ENCODE data around the gene ST6GALNAC1. TPM values are rescaled to one million over a fixed set of nuclear protein-coding genes. Genes with fewer than 3 reads are reported as not detected.

ST6GALNAC1 gene
- total and polyA plus RNA-seq, 2 experiments from 2014 or later: 17.7 to 27.6 TPM

- no peaks in the 10 kb centered on the region for H3K27me3 ChIP-seq
- no peak overlapping the region for H3K4me2 ChIP-seq
- H3K27ac ChIP-seq: no peak overlapping the region
- DNase-seq (ENCODE audit: low spot score): no peak
- no peaks in the 10 kb centered on the region for H4K20me1 ChIP-seq (ENCODE audit: insufficient read depth, poor library complexity, severe bottlenecking)
- no peaks in the 10 kb centered on the region for H3K9me2 ChIP-seq (replicated peaks; ENCODE audit: insufficient read depth)
- no peaks in the 10 kb centered on the region for H3K79me2 ChIP-seq
- H3K36me3 ChIP-seq (replicated peaks; ENCODE audit: insufficient read depth, low read depth): no peaks in the 10 kb centered on the region
- H2AFZ ChIP-seq: no peak overlapping the region
- TF ChIP-seq EZH2 (IDR thresholded peaks at IDR 0.05; ENCODE audit: borderline replicate concordance) (no peak), EZH2phosphoT487 (IDR thresholded peaks at IDR 0.05; ENCODE audit: low read depth, severe bottlenecking, unreplicated experiment) (no peak)
- TF ChIP-seq, protein P1, sequence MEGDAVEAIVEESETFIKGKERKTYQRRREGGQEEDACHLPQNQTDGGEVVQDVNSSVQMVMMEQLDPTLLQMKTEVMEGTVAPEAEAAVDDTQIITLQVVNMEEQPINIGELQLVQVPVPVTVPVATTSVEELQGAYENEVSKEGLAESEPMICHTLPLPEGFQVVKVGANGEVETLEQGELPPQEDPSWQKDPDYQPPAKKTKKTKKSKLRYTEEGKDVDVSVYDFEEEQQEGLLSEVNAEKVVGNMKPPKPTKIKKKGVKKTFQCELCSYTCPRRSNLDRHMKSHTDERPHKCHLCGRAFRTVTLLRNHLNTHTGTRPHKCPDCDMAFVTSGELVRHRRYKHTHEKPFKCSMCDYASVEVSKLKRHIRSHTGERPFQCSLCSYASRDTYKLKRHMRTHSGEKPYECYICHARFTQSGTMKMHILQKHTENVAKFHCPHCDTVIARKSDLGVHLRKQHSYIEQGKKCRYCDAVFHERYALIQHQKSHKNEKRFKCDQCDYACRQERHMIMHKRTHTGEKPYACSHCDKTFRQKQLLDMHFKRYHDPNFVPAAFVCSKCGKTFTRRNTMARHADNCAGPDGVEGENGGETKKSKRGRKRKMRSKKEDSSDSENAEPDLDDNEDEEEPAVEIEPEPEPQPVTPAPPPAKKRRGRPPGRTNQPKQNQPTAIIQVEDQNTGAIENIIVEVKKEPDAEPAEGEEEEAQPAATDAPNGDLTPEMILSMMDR (IDR thresholded peaks at IDR 0.05; ENCODE audit: poor library complexity): no peak
- WGBS (ENCODE audit: low lambda C conversion rate, missing lambda C conversion rate): 78% methylated on average over 8 of the region's 8 CpGs
- H3K4me3 ChIP-seq: no peak overlapping the region
- H3K4me1 ChIP-seq (ENCODE audit: insufficient read depth): peaks cover 4% of the 10 kb centered on the region
- H3K9me3 ChIP-seq (ENCODE audit: low read depth): no peaks in the 10 kb centered on the region
These were observed 14.1 kb upstream of the ST6GALNAC1 start for GRCh38 chr17:76657505-76658241.

- H3K4me2 ChIP-seq: no peak overlapping the region
- WGBS (ENCODE audit: low lambda C conversion rate, missing lambda C conversion rate): 95% methylated on average over 1 of the region's 1 CpG
- no peaks in the 10 kb centered on the region for H3K79me2 ChIP-seq
- TF ChIP-seq EZH2phosphoT487 (IDR thresholded peaks at IDR 0.05; ENCODE audit: low read depth, severe bottlenecking, unreplicated experiment) (no peak), EZH2 (IDR thresholded peaks at IDR 0.05; ENCODE audit: borderline replicate concordance) (no peak)
- TF ChIP-seq, protein P1 (IDR thresholded peaks at IDR 0.05; ENCODE audit: poor library complexity): no peak
- no peak overlapping the region for H2AFZ ChIP-seq
- H3K27me3 ChIP-seq: no peaks in the 10 kb centered on the region
- no peaks in the 10 kb centered on the region for H3K9me3 ChIP-seq (ENCODE audit: low read depth)
- DNase-seq (ENCODE audit: low spot score): no peak
- H3K4me3 ChIP-seq: no peak overlapping the region
- H3K27ac ChIP-seq: no peak overlapping the region
- no peaks in the 10 kb centered on the region for H3K36me3 ChIP-seq (replicated peaks; ENCODE audit: insufficient read depth, low read depth)
- no peaks in the 10 kb centered on the region for H4K20me1 ChIP-seq (ENCODE audit: insufficient read depth, poor library complexity, severe bottlenecking)
- H3K9me2 ChIP-seq (replicated peaks; ENCODE audit: insufficient read depth): no peaks in the 10 kb centered on the region
- no peaks in the 10 kb centered on the region for H3K4me1 ChIP-seq (ENCODE audit: insufficient read depth)
These were observed 10.9 kb upstream of the ST6GALNAC1 start for GRCh38 chr17:76654408-76654807.

- H3K4me1 ChIP-seq (ENCODE audit: insufficient read depth): peaks cover 5% of the 10 kb centered on the region
- no peak overlapping the region for H3K4me3 ChIP-seq
- WGBS (ENCODE audit: low lambda C conversion rate, missing lambda C conversion rate): 89% methylated on average over 5 of the region's 5 CpGs
- H4K20me1 ChIP-seq (ENCODE audit: insufficient read depth, poor library complexity, severe bottlenecking): no peaks in the 10 kb centered on the region
- no peaks in the 10 kb centered on the region for H3K79me2 ChIP-seq
- no peak overlapping the region for H3K4me2 ChIP-seq
- no peak overlapping the region for H3K27ac ChIP-seq
- no peaks in the 10 kb centered on the region for H3K9me2 ChIP-seq (replicated peaks; ENCODE audit: insufficient read depth)
- no peak overlapping the region for H2AFZ ChIP-seq
- H3K9me3 ChIP-seq (ENCODE audit: low read depth): peaks cover 3% of the 10 kb centered on the region
- no peaks in the 10 kb centered on the region for H3K36me3 ChIP-seq (replicated peaks; ENCODE audit: insufficient read depth, low read depth)
- no peak for DNase-seq (ENCODE audit: low spot score)
- TF ChIP-seq, protein P1 (IDR thresholded peaks at IDR 0.05; ENCODE audit: poor library complexity): no peak
- no peak for TF ChIP-seq EZH2phosphoT487 (IDR thresholded peaks at IDR 0.05; ENCODE audit: low read depth, severe bottlenecking, unreplicated experiment)
- TF ChIP-seq EZH2 (IDR thresholded peaks at IDR 0.05; ENCODE audit: borderline replicate concordance): no peak
- H3K27me3 ChIP-seq: no peaks in the 10 kb centered on the region
These were observed 6.9 kb upstream of the ST6GALNAC1 start for GRCh38 chr17:76650504-76650903.
